Measurements from ENCODE around the gene RBM15. TPM values are rescaled to one million over a fixed set of nuclear protein-coding genes. Genes with fewer than 3 reads are reported as not detected.
A peak's percentile ranks its signal among the peaks of the same experiment; 100 is the strongest.

RBM15 gene
- total and polyA plus RNA-seq, 12 donors: 2.3 to 35.1 (median 20.9) TPM

GRCh38 chr1:110360431-110360830 is 21.3 kb downstream of the RBM15 start:
- no peak for TF ChIP-seq POLR2A (IDR thresholded peaks at IDR 0.05)
- no peak for TF ChIP-seq CTCF (IDR thresholded peaks at IDR 0.05)
- WGBS, 4 donors: 90 to 100% (median 94%) methylated on average over 2 of the region's 2 CpGs
- no peak for DNase-seq
- no peaks in the 10 kb centered on the region for H3K27me3 ChIP-seq
- H3K9me3 ChIP-seq (replicated peaks in 1 of 3): no peaks in the 10 kb centered on the region
- peaks cover 0 to 10% of the 10 kb centered on the region in 2 donors for H3K36me3 ChIP-seq (replicated peaks in 1 of 2)
- H3K4me1 ChIP-seq (replicated peaks in 1 of 2): peaks cover 0 to 12% of the 10 kb centered on the region in 2 donors
- intact Hi-C loops (cut with DNase I): no loop called here
- H3K4me3 ChIP-seq: no peak overlapping the region
- no peak overlapping the region for H3K27ac ChIP-seq

DNA sequence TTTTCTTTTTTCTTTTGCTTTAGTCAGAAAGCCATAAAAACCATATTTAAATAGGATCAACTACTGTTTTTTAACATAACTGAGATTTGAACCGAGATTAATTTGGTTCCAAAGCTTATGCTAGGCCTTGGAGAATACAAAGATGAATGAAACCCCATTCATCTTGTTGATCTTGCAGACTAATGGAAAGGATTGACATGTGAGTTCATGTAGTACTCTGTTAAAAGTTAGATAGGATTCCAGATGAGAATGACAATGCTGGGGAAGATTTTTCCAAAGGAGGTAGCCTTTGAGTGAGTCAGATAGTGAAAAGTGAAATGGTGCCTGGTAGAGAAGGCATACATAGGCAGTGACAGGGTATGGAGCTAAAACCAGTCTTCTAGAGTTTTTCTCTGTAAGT is 22.7 kb downstream of the RBM15 start:
- H3K4me3 ChIP-seq: no peak overlapping the region
- no peaks in the 10 kb centered on the region for H3K27me3 ChIP-seq
- intact Hi-C loops (cut with DNase I): no loop called here
- no peak overlapping the region for H3K27ac ChIP-seq
- no peaks in the 10 kb centered on the region for H3K9me3 ChIP-seq (replicated peaks in 1 of 3)
- TF ChIP-seq CTCF (IDR thresholded peaks at IDR 0.05) (no peak), POLR2A (IDR thresholded peaks at IDR 0.05) (no peak)
- no peak for DNase-seq
- no peaks in the 10 kb centered on the region for H3K4me1 ChIP-seq (replicated peaks in 1 of 2)
- H3K36me3 ChIP-seq (replicated peaks in 1 of 2): peaks cover 0 to 8% of the 10 kb centered on the region in 2 donors
- WGBS, 4 donors: 82 to 95% (median 91%) methylated on average over 1 of the region's 1 CpG

GRCh38 chr1:110364221-110364620 is 25.0 kb downstream of the RBM15 start:
- WGBS, 4 donors: 93 to 98% (median 96%) methylated on average over 3 of the region's 3 CpGs
- Histone ChIP-seq H3K4me1 (replicated peaks in 1 of 2) (no peaks in the 10 kb centered on the region), H3K27ac (no peak overlapping the region), H3K9me3 (replicated peaks in 1 of 3) (no peaks in the 10 kb centered on the region), H3K27me3 (no peaks in the 10 kb centered on the region), H3K36me3 (replicated peaks in 1 of 2) (peaks cover 0 to 5% of the 10 kb centered on the region in 2 donors), H3K4me3 (no peak overlapping the region)
- intact Hi-C loops (cut with DNase I): no loop called here
- no peak for TF ChIP-seq POLR2A (IDR thresholded peaks at IDR 0.05)
- no peak for DNase-seq

DNA sequence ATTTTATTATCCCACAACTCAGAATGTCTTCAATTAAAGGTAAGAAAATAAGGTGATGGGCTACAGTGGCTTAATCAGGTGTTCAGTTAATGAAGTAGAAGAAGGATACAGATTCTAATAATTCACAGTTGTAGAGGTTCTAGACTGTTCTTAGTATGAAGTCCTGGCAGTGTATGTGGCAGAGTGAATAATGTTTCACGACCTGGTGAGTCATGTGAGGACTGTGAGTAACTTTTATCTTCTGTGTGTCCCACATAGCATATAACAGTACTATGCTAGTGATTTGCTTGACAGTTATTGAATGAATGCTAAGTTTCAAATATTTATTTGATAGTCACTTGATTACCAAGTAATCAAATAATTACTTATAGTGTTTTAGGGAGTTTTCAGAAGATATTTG is 31.6 kb downstream of the RBM15 start:
- DNase-seq: peak in 3 of 7 donors; percentile 27 to 41 (median 29)
- WGBS, 4 donors: 30 to 48% (median 38%) methylated on average over 1 of the region's 1 CpG
- intact Hi-C loops (cut with DNase I): no loop called here
- TF ChIP-seq CTCF (IDR thresholded peaks at IDR 0.05): no peak
- TF ChIP-seq POLR2A (IDR thresholded peaks at IDR 0.05): no peak
- H3K27me3 ChIP-seq: no peaks in the 10 kb centered on the region
- H3K4me1 ChIP-seq (replicated peaks in 1 of 2): peaks cover 0 to 13% of the 10 kb centered on the region in 2 donors
- peaks cover 0 to 24% of the 10 kb centered on the region in 2 donors for H3K36me3 ChIP-seq (replicated peaks in 1 of 2)
- no peak overlapping the region for H3K27ac ChIP-seq
- H3K9me3 ChIP-seq (replicated peaks in 1 of 3): no peaks in the 10 kb centered on the region
- H3K4me3 ChIP-seq: no peak overlapping the region

DNA sequence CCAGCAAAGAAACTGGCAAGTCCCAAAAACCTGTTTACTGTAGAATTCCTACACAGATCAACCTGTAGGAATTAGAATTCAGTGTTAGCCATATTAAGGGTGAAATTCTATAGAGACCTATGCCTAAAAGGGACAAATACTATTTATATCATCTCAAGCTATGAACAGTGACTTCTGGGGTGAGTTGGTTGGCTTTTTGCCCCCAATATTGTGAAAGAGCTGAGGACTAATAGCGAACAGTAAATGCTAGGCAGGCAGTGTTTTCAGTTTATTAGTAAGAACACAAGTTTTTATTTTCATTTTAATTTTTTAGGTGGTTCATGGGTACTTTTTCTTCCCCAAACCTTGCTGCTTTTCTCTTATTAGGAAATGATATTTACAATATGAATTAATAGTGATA is 36.3 kb downstream of the RBM15 start:
- no peak overlapping the region for H3K4me3 ChIP-seq
- H3K36me3 ChIP-seq (replicated peaks in 1 of 2): peaks cover 0 to 50% of the 10 kb centered on the region in 2 donors
- no peak for TF ChIP-seq CTCF (IDR thresholded peaks at IDR 0.05)
- TF ChIP-seq POLR2A (IDR thresholded peaks at IDR 0.05): no peak
- no peaks in the 10 kb centered on the region for H3K9me3 ChIP-seq (replicated peaks in 1 of 3)
- intact Hi-C loops (cut with DNase I): no loop called here
- H3K4me1 ChIP-seq (replicated peaks in 1 of 2): peaks cover 0 to 9% of the 10 kb centered on the region in 2 donors
- WGBS, 4 donors: 85 to 97% (median 87%) methylated on average over 1 of the region's 1 CpG
- no peaks in the 10 kb centered on the region for H3K27me3 ChIP-seq
- DNase-seq: no peak
- H3K27ac ChIP-seq: no peak overlapping the region

Measured in adrenal gland (tissue), 12 donors.